Central memory CD4-positive, alpha-beta T cell (primary cell): ENCODE results near the gene MAN2A2.
"Not testable (repeated sequence)": the region's sequence is repeated elsewhere in the genome, so short reads cannot be mapped to it uniquely, and the experiment has no call there.

ENCODE experiments used
- DNase-seq: peaks from one replicate; pipeline ENCODE4 v3.0.0; 2022

MAN2A2 gene

DNA sequence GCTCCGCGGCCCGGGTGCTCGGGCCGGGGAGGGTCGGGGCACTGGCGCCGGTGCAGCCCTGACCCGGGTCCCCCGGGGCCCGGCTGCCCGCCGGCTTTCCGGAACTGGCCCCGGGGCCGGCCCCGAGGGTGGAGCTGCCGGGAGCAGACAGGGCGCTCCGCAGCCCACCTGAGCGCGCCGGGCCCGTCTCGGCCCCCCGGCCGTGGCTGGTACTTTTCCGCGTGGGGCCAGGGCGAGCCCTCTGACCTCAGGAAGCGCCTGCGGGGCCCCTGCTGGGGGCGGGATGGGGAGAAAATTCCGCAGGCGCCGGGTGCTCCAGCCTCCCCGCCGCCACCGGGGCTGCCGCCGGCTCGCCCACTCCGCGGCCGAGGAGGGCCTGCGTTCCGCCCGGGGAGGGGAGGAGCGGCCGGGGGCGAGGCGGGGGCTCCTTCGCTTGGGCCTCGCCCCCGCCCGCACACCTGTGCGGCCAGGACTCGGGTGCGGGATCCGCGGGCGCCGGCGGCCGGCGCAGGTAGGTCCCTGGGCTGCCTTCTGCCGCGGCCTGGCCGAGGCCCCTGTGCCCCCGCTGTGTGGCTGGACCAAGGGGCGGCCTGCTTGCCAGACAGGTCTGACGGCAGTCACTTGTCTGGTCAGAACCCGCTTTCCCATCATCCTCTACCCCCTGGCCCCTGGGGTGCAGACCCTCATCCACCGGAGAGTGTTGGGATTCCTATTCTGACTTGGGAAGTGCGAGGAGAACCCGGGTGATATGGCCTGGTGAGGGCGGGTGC, 31.2 kb upstream of the MAN2A2 start:
- no peak for DNase-seq

DNA sequence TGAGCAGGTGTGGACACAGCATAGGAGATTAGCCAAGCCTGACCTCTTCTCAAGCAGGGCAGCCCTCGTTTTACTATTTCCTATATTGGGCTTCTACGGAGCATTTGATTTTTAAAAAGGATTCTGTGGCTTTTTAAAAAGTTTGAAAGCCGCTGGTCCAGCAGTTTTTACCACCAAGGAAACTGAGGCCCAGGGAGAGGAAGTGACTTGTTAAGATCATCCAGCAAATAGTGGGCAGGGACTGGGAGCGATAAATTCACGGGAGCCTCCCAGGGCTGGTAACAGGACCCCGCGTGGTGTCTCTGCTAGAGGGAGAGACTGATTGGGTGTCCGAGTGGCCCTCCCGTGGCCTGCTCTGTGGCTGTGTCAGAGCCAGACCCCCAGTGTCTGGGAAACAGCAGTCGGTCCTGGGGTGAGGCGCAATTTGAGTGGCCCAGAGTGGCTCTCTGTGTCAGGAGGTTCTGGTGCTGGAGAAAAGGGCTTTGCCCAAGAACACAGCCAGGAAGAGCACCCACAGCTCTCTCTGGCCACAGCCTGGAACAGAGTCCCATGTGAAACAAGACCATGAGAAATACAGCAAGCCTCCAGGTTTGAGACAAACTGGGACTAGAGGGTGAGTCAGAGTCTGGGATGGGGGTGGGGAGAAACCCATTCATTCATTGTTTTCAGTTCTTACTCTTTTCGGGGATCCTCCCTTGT, 30.5 kb upstream of the MAN2A2 start:
- no peak for DNase-seq

DNA sequence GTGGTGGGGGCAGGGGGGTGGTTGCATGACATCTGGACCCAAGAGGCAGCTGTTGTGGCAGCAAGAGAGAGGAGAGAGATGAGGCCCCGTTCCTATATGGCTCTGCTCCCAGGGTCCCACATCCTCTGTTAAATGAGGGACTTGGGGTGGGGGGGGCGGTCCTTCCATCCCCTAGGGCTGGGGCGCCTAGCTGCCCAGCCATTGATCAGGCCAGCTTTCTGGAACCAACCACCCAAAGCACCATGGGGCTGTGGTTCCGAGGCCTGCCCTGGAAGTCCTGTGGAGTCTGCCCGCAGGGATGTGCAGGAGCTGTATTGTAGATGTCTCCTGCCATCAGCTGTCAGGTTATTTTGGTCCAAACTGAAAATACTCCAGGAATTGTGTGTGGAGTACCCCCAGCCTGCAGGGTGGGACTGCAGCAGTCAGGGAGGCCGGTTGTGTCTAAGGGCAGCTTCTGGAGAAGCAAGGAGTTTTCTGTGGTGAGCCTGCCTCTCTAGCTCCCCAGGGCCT, 29.6 kb upstream of the MAN2A2 start:
- no peak for DNase-seq

DNA sequence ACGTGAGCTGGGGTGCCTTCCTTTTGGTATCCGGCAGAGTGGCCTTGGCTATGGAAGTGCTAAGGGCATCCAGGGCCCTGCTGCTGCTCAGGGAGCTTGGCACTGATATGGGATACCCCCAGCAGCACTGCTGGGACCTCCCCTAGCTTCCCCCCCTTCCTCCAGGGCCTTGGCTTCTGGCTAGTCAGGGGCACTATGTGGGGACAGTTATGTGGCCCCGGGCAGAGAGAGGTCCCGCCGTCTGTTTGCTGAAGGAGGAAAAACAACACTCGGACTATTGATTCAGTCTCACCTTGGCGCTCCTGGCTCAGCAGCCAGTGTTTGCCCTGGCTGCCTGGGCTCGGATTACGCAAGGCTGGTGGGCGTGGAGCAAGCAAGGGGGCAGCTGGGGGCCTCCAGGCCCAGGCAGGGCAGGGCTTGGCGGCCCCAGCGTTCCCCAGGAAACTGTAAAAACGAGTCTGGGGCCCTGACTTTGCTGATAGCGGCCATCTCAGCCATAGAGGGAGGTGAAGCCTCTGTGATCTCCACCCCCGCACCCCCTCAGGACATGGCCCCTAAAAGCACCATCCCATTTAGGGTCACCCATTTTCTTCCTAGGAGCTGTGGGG, 29.0 kb upstream of the MAN2A2 start:
- DNase-seq: no peak

DNA sequence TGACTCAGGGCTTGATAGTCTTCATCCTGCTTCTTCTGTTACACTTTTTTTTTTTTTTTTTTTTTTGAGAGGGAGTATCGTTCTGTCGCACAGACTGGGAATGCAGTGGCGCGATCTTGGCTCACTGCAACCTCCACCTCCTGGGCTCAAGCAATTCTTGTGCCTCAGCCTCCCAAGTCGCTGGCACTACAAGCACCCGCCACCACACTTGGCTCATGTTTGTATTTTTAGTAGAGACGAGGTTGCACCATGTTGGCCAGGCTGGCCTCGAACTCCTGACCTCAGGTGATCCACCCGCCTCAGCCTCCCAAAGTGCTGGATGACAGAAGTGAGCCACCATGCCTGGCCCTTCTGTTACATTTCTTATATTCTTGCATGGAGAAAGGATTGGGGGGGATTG, 28.1 kb upstream of the MAN2A2 start:
- DNase-seq: not testable (repeated sequence)

DNA sequence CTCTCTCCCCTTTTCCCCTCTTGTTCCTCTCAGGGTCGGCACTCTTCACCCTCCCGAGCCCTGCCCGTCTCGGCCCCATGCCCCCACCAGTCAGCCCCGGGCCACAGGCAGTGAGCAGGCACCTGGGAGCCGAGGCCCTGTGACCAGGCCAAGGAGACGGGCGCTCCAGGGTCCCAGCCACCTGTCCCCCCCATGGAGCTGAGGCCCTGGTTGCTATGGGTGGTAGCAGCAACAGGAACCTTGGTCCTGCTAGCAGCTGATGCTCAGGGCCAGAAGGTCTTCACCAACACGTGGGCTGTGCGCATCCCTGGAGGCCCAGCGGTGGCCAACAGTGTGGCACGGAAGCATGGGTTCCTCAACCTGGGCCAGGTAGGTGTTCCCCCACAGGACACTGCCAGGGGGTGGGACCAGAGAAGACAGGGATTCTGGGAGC, 27.5 kb upstream of the MAN2A2 start:
- no peak for DNase-seq

DNA sequence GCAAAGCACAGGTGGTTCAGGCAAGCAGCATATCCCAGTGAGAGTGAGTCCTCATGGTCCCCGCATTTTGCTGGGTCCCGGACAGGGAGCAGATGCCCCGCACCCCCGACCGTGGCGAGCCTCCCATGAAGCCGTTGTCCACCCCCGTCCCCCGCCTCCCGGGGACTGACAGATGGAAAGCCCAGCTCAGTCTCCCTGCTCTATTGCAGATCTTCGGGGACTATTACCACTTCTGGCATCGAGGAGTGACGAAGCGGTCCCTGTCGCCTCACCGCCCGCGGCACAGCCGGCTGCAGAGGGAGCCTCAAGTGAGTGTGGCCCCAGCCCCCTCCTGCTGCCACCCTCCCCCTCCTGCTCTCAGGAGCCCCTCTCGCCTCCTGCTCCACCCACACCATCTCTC, 27.1 kb upstream of the MAN2A2 start:
- DNase-seq: no peak

DNA sequence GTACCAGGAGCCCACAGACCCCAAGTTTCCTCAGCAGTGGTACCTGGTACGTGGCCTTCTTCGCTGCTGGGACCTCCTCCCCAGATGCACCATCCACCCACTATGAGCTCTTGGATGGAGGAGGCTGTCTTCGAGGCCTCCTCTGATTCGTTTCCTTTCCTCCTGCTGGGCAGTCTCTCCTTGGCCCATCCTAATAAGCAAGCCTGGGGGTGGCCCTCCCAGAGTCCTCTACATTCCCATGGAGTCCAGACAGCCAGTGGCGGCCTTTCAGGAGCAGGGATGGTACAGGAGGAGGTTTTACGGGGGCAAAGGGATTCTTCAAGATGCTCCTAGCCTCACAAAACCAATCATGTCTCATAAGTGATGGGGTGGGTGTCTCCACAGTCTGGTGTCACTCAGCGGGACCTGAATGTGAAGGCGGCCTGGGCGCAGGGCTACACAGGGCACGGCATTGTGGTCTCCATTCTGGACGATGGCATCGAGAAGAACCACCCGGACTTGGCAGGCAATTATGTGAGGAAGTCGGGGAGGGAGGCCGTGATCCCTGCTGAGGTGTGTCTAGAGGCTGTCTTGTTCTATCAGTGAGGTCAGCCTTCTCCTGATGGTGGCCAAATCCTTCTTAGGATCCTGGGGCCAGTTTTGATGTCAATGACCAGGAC, 26.5 kb upstream of the MAN2A2 start:
- DNase-seq: no peak

DNA sequence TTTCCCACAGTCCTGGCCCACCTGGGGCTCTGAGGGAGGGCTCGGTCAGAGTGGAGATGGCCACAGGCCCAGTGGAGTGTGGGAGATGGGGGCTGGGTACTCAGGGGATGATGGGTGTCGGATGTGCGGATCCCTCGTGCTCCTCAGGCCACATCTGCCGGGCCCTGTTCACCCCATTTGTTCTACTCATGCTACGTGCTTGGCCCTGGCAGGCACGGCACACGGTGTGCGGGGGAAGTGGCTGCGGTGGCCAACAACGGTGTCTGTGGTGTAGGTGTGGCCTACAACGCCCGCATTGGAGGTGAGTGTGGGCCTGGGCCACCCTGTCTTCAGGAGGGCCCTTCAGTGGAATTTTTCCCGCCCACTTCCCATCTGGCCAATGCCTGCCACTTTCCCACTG, 25.8 kb upstream of the MAN2A2 start:
- no peak for DNase-seq

DNA sequence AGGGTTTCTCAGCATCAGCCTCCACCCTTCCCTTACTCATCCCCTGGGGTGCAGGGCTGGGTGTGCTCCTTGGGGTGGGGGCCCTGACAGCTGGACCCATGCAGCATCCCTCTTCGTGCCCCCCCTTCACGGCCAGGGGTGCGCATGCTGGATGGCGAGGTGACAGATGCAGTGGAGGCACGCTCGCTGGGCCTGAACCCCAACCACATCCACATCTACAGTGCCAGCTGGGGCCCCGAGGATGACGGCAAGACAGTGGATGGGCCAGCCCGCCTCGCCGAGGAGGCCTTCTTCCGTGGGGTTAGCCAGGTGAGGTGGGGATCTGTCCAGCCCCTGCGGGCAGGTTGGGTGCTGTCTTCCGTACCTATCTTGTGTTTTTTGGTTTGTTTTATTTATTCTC, 25.1 kb upstream of the MAN2A2 start:
- no peak for DNase-seq

DNA sequence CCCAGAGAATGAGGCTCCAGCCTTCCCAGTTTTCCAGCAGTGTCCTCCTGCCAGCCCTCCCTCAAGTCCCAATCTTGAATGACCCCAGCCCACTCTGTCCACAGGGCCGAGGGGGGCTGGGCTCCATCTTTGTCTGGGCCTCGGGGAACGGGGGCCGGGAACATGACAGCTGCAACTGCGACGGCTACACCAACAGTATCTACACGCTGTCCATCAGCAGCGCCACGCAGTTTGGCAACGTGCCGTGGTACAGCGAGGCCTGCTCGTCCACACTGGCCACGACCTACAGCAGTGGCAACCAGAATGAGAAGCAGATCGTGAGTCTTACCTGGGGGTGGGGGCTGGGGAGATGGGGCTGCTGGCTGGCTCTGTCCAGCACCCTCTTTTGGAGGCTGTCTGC, 24.4 kb upstream of the MAN2A2 start:
- DNase-seq: no peak

DNA sequence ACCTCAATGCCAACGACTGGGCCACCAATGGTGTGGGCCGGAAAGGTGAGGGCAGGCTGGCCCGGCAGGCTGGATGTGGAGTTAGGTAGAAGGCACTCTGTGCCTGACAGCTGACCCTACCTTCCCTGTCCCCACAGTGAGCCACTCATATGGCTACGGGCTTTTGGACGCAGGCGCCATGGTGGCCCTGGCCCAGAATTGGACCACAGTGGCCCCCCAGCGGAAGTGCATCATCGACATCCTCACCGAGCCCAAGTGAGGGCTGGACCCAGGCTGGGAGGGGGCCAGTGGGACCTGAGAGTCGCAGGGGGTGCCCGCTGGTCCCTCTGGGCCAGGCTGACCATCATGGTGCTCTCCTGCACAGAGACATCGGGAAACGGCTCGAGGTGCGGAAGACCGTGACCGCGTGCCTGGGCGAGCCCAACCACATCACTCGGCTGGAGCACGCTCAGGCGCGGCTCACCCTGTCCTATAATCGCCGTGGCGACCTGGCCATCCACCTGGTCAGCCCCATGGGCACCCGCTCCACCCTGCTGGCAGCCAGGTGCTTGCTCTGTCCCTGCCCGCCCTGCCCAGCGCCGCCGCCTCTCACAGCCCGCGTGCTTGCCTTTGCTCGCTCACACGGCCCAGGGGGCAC, 23.3 kb upstream of the MAN2A2 start:
- DNase-seq: no peak

DNA sequence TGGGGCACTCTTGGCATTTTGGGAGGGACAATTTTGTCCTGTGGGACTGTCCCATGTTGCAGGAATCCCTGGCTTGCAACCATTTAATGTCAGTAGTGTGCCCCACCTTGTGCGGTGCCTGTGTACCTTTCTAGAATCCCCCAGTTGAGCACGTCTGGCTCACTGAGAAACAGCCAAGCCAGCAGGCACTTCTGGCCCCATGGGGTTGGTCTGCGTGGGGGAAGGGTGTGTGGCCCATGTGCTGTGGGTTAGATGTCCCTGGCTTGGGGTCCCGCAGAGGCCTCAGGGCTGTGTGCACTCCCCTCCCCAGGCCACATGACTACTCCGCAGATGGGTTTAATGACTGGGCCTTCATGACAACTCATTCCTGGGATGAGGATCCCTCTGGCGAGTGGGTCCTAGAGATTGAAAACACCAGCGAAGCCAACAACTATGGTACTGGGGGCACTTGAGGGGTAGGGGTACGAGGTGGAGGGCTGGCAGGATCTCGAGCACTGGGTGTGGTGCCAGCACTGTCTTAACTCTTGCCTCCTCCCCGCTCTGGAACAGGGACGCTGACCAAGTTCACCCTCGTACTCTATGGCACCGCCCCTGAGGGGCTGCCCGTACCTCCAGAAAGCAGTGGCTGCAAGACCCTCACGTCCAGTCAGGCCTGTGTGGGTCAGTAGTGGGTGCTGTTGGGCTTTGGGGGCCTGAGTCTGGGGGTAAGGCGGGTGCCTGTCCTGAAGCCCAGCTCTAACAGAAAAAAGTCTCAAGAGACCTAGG, 22.5 kb upstream of the MAN2A2 start:
- DNase-seq: no peak

DNA sequence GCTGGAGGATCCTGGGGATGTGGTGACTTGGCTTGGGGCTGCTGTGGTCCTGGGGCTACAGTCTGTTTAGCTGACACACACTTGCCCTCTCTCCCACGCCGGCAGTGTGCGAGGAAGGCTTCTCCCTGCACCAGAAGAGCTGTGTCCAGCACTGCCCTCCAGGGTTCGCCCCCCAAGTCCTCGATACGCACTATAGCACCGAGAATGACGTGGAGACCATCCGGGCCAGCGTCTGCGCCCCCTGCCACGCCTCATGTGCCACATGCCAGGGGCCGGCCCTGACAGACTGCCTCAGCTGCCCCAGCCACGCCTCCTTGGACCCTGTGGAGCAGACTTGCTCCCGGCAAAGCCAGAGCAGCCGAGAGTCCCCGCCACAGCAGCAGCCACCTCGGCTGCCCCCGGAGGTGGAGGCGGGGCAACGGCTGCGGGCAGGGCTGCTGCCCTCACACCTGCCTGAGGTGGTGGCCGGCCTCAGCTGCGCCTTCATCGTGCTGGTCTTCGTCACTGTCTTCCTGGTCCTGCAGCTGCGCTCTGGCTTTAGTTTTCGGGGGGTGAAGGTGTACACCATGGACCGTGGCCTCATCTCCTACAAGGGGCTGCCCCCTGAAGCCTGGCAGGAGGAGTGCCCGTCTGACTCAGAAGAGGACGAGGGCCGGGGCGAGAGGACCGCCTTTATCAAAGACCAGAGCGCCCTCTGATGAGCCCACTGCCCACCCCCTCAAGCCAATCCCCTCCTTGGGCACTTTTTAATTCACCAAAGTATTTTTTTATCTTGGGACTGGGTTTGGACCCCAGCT, 21.7 kb upstream of the MAN2A2 start:
- no peak for DNase-seq

DNA sequence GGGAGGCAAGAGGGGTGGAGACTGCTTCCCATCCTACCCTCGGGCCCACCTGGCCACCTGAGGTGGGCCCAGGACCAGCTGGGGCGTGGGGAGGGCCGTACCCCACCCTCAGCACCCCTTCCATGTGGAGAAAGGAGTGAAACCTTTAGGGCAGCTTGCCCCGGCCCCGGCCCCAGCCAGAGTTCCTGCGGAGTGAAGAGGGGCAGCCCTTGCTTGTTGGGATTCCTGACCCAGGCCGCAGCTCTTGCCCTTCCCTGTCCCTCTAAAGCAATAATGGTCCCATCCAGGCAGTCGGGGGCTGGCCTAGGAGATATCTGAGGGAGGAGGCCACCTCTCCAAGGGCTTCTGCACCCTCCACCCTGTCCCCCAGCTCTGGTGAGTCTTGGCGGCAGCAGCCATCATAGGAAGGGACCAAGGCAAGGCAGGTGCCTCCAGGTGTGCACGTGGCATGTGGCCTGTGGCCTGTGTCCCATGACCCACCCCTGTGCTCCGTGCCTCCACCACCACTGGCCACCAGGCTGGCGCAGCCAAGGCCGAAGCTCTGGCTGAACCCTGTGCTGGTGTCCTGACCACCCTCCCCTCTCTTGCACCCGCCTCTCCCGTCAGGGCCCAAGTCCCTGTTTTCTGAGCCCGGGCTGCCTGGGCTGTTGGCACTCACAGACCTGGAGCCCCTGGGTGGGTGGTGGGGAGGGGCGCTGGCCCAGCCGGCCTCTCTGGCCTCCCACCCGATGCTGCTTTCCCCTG, 21.0 kb upstream of the MAN2A2 start:
- DNase-seq: no peak

DNA sequence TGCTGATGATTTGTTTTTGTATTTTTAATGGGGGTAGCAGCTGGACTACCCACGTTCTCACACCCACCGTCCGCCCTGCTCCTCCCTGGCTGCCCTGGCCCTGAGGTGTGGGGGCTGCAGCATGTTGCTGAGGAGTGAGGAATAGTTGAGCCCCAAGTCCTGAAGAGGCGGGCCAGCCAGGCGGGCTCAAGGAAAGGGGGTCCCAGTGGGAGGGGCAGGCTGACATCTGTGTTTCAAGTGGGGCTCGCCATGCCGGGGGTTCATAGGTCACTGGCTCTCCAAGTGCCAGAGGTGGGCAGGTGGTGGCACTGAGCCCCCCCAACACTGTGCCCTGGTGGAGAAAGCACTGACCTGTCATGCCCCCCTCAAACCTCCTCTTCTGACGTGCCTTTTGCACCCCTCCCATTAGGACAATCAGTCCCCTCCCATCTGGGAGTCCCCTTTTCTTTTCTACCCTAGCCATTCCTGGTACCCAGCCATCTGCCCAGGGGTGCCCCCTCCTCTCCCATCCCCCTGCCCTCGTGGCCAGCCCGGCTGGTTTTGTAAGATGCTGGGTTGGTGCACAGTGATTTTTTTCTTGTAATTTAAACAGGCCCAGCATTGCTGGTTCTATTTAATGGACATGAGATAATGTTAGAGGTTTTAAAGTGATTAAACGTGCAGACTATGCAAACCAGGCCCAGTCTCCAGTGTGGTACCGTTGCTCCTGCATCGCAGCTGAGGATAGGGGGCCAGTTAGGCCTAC, 20.1 kb upstream of the MAN2A2 start:
- no peak for DNase-seq

DNA sequence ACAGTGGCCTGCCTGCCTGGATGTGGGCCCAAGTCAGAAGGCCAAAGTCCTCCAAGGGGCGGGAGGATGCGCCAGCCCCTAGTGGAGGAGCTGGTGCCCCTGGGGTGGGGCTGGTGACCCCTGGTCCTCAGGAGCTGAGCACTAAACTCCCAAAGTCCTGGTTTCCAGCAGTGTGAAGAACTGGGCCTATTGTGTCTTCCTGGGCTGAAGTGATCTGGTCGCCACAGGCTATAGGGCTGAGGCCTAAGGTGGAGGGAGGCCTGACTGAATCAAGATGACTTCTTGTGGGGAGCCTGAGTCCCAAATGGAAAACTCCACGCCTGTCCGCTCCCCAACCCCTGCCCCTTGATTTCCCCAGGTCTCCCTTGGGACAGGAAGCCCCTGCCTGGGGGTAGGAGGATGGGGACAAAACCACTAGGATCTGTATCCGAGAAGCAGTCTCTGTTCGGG, 19.6 kb upstream of the MAN2A2 start:
- DNase-seq: no peak

DNA sequence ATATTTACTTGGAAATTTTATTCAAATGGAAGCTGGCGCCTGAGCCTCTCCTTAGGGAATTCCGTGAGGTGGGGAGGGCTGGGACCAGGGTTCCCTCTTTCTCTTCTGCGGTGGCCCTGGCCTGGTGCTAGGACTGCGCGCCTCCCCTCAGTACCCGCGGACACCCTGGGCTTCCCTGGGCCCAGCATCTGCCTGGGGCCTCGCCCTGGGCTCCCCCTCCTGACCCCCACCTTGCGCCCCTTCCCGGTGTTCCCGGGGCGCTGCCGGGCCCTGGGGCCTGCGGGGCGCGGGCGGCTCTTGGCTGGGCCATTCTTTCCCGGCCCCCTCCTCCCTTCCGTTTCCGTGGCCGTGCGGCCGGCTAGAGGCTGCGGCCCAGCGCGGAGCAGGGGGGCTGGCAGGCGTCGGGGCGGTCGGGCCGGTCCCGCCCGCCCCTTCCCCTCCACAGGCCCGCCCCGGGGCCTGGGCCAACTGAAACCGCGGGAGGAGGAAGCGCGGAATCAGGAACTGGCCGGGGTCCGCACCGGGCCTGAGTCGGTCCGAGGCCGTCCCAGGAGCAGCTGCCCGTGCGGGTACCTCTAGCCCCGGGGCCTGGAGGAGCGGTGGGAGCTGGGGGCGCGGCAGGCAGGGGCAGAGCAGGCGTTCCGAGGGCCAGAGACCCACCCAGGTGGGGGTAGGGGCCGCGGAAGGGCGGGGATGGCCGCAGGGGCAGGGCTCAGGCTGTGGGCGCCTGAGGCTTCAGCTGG, 19.0 kb upstream of the MAN2A2 start, which contains the start of gene FES:
FES (plus strand) TSS at position 529 of the 743 bp plus-strand sequence. CDS start 542 bp downstream, outside the sequence.
- DNase-seq: no peak
